Kidney (tissue), 14 donors: ENCODE measurements around the gene RCN2. TPM values are rescaled to one million over a fixed set of nuclear protein-coding genes. Genes with fewer than 3 reads are reported as not detected.
A peak's percentile ranks its signal among the peaks of the same experiment; 100 is the strongest.

Experiments
- DNase-seq, 5 donors: peaks; one replicate each; pipeline ENCODE4 v3.0.0-alpha.2; 2013 to 2020
- FAIRE-seq: peaks from 2 replicates; lab custom pipeline; 2012; peaks lifted over from hg19 to GRCh38; lab: Jason Lieb, UNC
- H3K27ac ChIP-seq, 2 donors: one replicate each; pipeline ENCODE4 v1.7.0; 2013; ENCODE audit warnings: low read depth in 2 of 2, low read length in 2 of 2, inconsistent platforms in 1 of 2
- H3K27me3 ChIP-seq: one replicate; pipeline ENCODE4 v1.7.1; 2013; ENCODE audit warnings: low read length, inconsistent platforms; ENCODE audit not compliant: control insufficient read depth, insufficient read depth
- H3K36me3 ChIP-seq, 3 donors: one replicate each; pipeline versions ENCODE4 v1.7.0 to v1.7.1; 2013; ENCODE audit warnings: low read length in 3 of 3, control low read depth in 1 of 3, inconsistent platforms in 1 of 3; ENCODE audit not compliant: insufficient read depth in 3 of 3, control insufficient read depth in 2 of 3
- H3K4me1 ChIP-seq, 3 donors: one replicate each; pipeline versions ENCODE4 v1.7.0 to v1.7.1; 2013; ENCODE audit warnings: low read length in 3 of 3, inconsistent platforms in 1 of 3, low read depth in 1 of 3; ENCODE audit not compliant: control insufficient read depth in 2 of 3, insufficient read depth in 2 of 3
- H3K4me3 ChIP-seq, 3 donors: one replicate each; pipeline versions ENCODE4 v1.7.0 to v1.8.1; 2013; ENCODE audit warnings: low read length in 3 of 3, control low read depth in 1 of 3, inconsistent platforms in 1 of 3
- H3K9ac ChIP-seq, 3 donors: one replicate each; pipeline versions ENCODE4 v1.7.0 to v1.7.1; 2013; ENCODE audit warnings: low read length in 3 of 3, control low read depth in 1 of 3, inconsistent platforms in 1 of 3
- H3K9me3 ChIP-seq, 3 donors: one replicate each; pipeline versions ENCODE4 v1.7.0 to v1.7.1; 2013; ENCODE audit warnings: low read length in 3 of 3, control low read depth in 1 of 3, inconsistent platforms in 1 of 3; ENCODE audit not compliant: control insufficient read depth in 2 of 3, insufficient read depth in 1 of 3
- CTCF ChIP-seq: IDR thresholded peaks from 3 replicates; pipeline ENCODE4 v1.5.1; 2012; ENCODE audit warnings: mild to moderate bottlenecking, moderate library complexity, borderline replicate concordance; ENCODE audit not compliant: insufficient read depth; ENCODE audit errors: extremely low read depth
- intact Hi-C: fragments of 100-400 bp; cut with DNase I; formaldehyde crosslinking; loops from one replicate; pipeline ENCODE4 v1.11.1; 2022
- polyA plus RNA-seq: library from polyadenylated mRNA; stranded (reverse); fragments of 350-450 nt; fragmentation: Illumina TruSeq; extraction: RNeasy Lipid Tissue Mini Kit (QIAGEN cat#74804); gene quantifications from one replicate; pipeline ENCODE4 v1.2.3, GENCODE V29; 2014; ENCODE audit warnings: low read depth, low replicate concordance; ENCODE audit not compliant: insufficient read depth
- total RNA-seq: library from RNA; stranded (reverse); fragmentation: NEBNext Ultra II Directional; extraction: Animal tissue kit (Norgen Biotek cat#: 25700); gene quantifications from one replicate; pipeline ENCODE4 v1.2.1, GENCODE V29; 2021
- donor health status: control.
- donor health status: control.
- donor health status: control.
- donor health status: control.
- donor health status: control.
- donor health status: DM: yes; HTN: yes; CAD: no.
- donor health status: Normal renal cell carcinoma (clear cell type).

The RCN2 gene
- total and polyA plus RNA-seq, 2 donors from 2014 or later, result 40.0 to 44.5 TPM

GRCh38 chr15:76991741-76992645 lies 60.4 kb downstream of the RCN2 start:
- FAIRE-seq, result no peak
- intact Hi-C loops, result no loop called here
- H3K4me1 ChIP-seq, result peaks cover 0 to 3% (median 0%) of the 10 kb centered on the region in 3 donors

DNA sequence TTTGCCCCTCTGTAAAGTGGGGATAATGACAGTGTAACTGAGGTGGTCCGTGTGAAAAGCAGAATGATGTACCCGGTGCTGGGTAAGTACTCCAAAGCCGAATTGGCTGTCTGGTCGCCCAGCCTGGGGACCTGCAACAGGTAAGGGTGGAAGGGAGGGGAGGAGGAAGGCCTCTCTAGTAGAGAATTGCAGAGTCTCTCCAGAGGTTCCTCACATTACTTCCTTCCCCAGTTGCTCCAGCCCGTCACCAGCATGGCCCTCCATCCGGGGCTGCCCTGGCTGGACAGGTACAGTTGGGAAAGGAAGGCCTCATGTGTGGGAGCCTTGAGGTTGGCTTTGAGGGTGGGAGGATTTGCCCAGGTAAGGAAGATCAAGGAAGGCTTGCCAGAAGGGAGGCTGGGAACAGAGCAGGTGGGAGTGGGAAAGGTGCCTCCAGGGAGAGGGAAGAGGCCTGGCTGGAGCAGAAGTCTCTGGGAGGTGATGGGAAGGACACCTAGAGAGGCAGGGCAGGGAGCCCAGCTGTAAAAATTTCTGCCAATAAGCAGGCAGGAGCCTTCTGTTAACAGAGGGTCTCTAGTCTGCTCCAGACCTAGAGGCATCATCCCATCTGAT lies 61.7 kb downstream of the RCN2 start:
- FAIRE-seq, result no peak
- TF ChIP-seq CTCF, result no peak
- intact Hi-C loops, result no loop called here

More at GRCh38 chr15:76991741-76992645, 60.4 kb downstream of the RCN2 start:
- Histone ChIP-seq H3K9ac (no peak overlapping the region), H3K36me3 (no peaks in the 10 kb centered on the region), H3K4me3 (no peak overlapping the region), H3K9me3 (no peaks in the 10 kb centered on the region), H3K27ac (no peak overlapping the region), H3K27me3 (no peaks in the 10 kb centered on the region)
- no peak for DNase-seq
- no peak for TF ChIP-seq CTCF

GRCh38 chr15:76994001-76994400 lies 62.5 kb downstream of the RCN2 start:
- no peak overlapping the region for H3K27ac ChIP-seq
- no peaks in the 10 kb centered on the region for H3K9me3 ChIP-seq
- FAIRE-seq (no peak), DNase-seq (peak in 1 of 5 donors; percentile 76)
- H3K9ac ChIP-seq, result no peak overlapping the region
- no peak for TF ChIP-seq CTCF
- peaks cover 0 to 3% (median 0%) of the 10 kb centered on the region in 3 donors for H3K4me1 ChIP-seq
- intact Hi-C loops, result no loop called here
- no peaks in the 10 kb centered on the region for H3K27me3 ChIP-seq
- H3K4me3 ChIP-seq, result no peak overlapping the region
- H3K36me3 ChIP-seq, result no peaks in the 10 kb centered on the region

More for the DNA sequence above, 61.7 kb downstream of the RCN2 start:
- H3K36me3 ChIP-seq, result no peaks in the 10 kb centered on the region
- no peak overlapping the region for H3K27ac ChIP-seq
- H3K4me1 ChIP-seq, result peaks cover 0 to 3% (median 0%) of the 10 kb centered on the region in 3 donors
- no peak overlapping the region for H3K9ac ChIP-seq
- no peaks in the 10 kb centered on the region for H3K9me3 ChIP-seq
- no peak overlapping the region for H3K4me3 ChIP-seq
- no peak for DNase-seq
- H3K27me3 ChIP-seq, result no peaks in the 10 kb centered on the region
